NCI-H524 (cell line): ENCODE measurements around the gene USP10.
"Not testable (repeated sequence)": the region's sequence is repeated elsewhere in the genome, so short reads cannot be mapped to it uniquely, and the experiment has no call there.

Experiments used
- DNase-seq, 2 experiments: peaks; one replicate each; lab custom pipeline; 2025; lab: John Stamatoyannopoulos, UW

Gene USP10

GRCh38 chr16:84673203-84673535, 26.6 kb upstream of the USP10 start:
- no peak for DNase-seq

- no peak for DNase-seq
Observed at GRCh38 chr16:84673561-84673960, 26.2 kb upstream of the USP10 start.

- no peak for DNase-seq
Observed at GRCh38 chr16:84675423-84675822, 24.4 kb upstream of the USP10 start.

GRCh38 chr16:84675884-84676283, 23.9 kb upstream of the USP10 start:
- DNase-seq: no peak

GRCh38 chr16:84677017-84677803, 22.6 kb upstream of the USP10 start:
- DNase-seq: peak in 1 of 2 experiments; percentile 13

GRCh38 chr16:84677849-84678248, 22.0 kb upstream of the USP10 start:
- DNase-seq: peak; percentile 58 to 88

GRCh38 chr16:84678541-84678940, 21.3 kb upstream of the USP10 start:
- no peak for DNase-seq

GRCh38 chr16:84680165-84680842, 19.5 kb upstream of the USP10 start:
- DNase-seq: no peak

GRCh38 chr16:84680843-84681629, 18.8 kb upstream of the USP10 start:
- DNase-seq: no peak

GRCh38 chr16:84683691-84684591, 15.9 kb upstream of the USP10 start:
- DNase-seq: no peak

- DNase-seq: no peak
Observed at GRCh38 chr16:84684592-84684965, 15.2 kb upstream of the USP10 start.

GRCh38 chr16:84685210-84685609, 14.6 kb upstream of the USP10 start:
- no peak for DNase-seq

GRCh38 chr16:84686707-84687298, 13.0 kb upstream of the USP10 start:
- no peak for DNase-seq

- DNase-seq: no peak
Observed at GRCh38 chr16:84687715-84688114, 12.1 kb upstream of the USP10 start.

GRCh38 chr16:84688163-84688562, 11.6 kb upstream of the USP10 start:
- DNase-seq: not testable (repeated sequence)

GRCh38 chr16:84689111-84689510, 10.7 kb upstream of the USP10 start:
- DNase-seq: no peak

GRCh38 chr16:84690088-84690819, 9.5 kb upstream of the USP10 start:
- no peak for DNase-seq

GRCh38 chr16:84692451-84693214, 7.2 kb upstream of the USP10 start:
- DNase-seq: no peak

GRCh38 chr16:84693869-84694268, 5.9 kb upstream of the USP10 start:
- DNase-seq: not testable (repeated sequence)

GRCh38 chr16:84694980-84695379, 4.8 kb upstream of the USP10 start:
- DNase-seq: no peak
